HEK293 (cell line): ENCODE results near the gene CADPS2.
A peak's percentile ranks its signal among the peaks of the same experiment; 100 is the strongest.

Experiments used
- CTCF ChIA-PET: fragments of 350-600 bp; formaldehyde crosslinking; extraction: SDS; loops from one replicate; lab custom pipeline; 2021; ENCODE audit warnings: antibody characterized with exemption; lab: Yijun Ruan, JAX
- POLR2A ChIA-PET: fragments of 300-600 bp; formaldehyde crosslinking; extraction: SDS; loops from one replicate; lab custom pipeline; 2020; ENCODE audit warnings: antibody characterized with exemption, inconsistent platforms; lab: Yijun Ruan, JAX
- H3K27ac ChIP-seq: fragments of 200-500 bp; sonication (Bioruptor generic); 2 replicates; pipeline ENCODE4 v1.5.1; 2014; ENCODE audit warnings: low read depth, low read length, control low read depth, inconsistent platforms; ENCODE audit errors: extremely low read depth
- H3K36me3 ChIP-seq, 2 experiments: fragments of 200-500 bp in 1 of 2; sonication (Bioruptor generic) in 1 of 2; 1 replicate in 1 of 2; 2 replicates in 1 of 2; pipeline ENCODE4 v1.5.1; 2014 to 2017; ENCODE audit warnings: inconsistent platforms in 2 of 2, low read length in 2 of 2; ENCODE audit not compliant: control insufficient read depth in 2 of 2, insufficient read depth in 1 of 2
- H3K4me1 ChIP-seq: fragments of 200-500 bp; sonication (Bioruptor generic); 2 replicates; pipeline ENCODE4 v1.5.1; 2014; ENCODE audit warnings: mild to moderate bottlenecking, low read length, inconsistent platforms; ENCODE audit not compliant: control insufficient read depth, insufficient read depth
- H3K4me3 ChIP-seq: 2 replicates; pipeline ENCODE4 v1.5.1; 2011; ENCODE audit warnings: low read depth, mild to moderate bottlenecking, control low read depth, low read length, moderate library complexity
- H3K9me3 ChIP-seq: fragments of 200-500 bp; sonication (Bioruptor generic); 2 replicates; pipeline ENCODE4 v1.5.1; 2014; ENCODE audit warnings: low read depth, low read length, inconsistent platforms; ENCODE audit not compliant: control insufficient read depth, insufficient read depth
- FEZF1 ChIP-seq: fragments of 450-650 bp; formaldehyde crosslinking; IDR thresholded peaks from 2 replicates; pipeline ENCODE4 v1.5.1; 2016; ENCODE audit warnings: missing biosample characterization, missing genetic modification characterization
- IKZF3 ChIP-seq: fragments of 450-650 bp; IDR thresholded peaks from 2 replicates; pipeline ENCODE4 v1.5.0; 2018; ENCODE audit warnings: missing biosample characterization, mild to moderate bottlenecking, missing genetic modification characterization, moderate library complexity
- ZFP3 ChIP-seq: fragments of 450-650 bp; formaldehyde crosslinking; IDR thresholded peaks from 2 replicates; pipeline ENCODE4 v1.5.1; 2016; ENCODE audit warnings: low read depth, missing biosample characterization, missing genetic modification characterization
- ZNF221 ChIP-seq: fragments of 450-650 bp; formaldehyde crosslinking; IDR thresholded peaks from 2 replicates; pipeline ENCODE4 v1.5.1; 2017; ENCODE audit warnings: missing biosample characterization, missing genetic modification characterization, borderline replicate concordance
- ZNF341 ChIP-seq: fragments of 450-650 bp; formaldehyde crosslinking; IDR thresholded peaks from 2 replicates; pipeline ENCODE4; 2016; ENCODE audit warnings: low read depth, missing biosample characterization, missing genetic modification characterization
- ZNF354C ChIP-seq: fragments of 450-650 bp; formaldehyde crosslinking; IDR thresholded peaks from 2 replicates; pipeline ENCODE4 v1.5.1; 2016; ENCODE audit warnings: missing biosample characterization, missing genetic modification characterization, low read depth, borderline replicate concordance
- ZNF416 ChIP-seq: fragments of 450-650 bp; formaldehyde crosslinking; IDR thresholded peaks from 2 replicates; pipeline ENCODE4 v1.5.1; 2016; ENCODE audit warnings: missing biosample characterization, missing genetic modification characterization
- ZNF530 ChIP-seq: fragments of 450-650 bp; formaldehyde crosslinking; IDR thresholded peaks from 2 replicates; pipeline ENCODE4 v1.5.1; 2016; ENCODE audit warnings: low read depth, missing biosample characterization, missing genetic modification characterization
- ZNF629 ChIP-seq: fragments of 450-650 bp; formaldehyde crosslinking; IDR thresholded peaks from 2 replicates; pipeline ENCODE4 v1.5.1; 2017; ENCODE audit warnings: missing biosample characterization, missing genetic modification characterization
- ZNF677 ChIP-seq: fragments of 450-650 bp; IDR thresholded peaks from 2 replicates; pipeline ENCODE4 v1.5.0; 2018; ENCODE audit warnings: missing biosample characterization, mild to moderate bottlenecking, missing genetic modification characterization, moderate library complexity
- ZNF768 ChIP-seq: fragments of 450-650 bp; formaldehyde crosslinking; IDR thresholded peaks from 2 replicates; pipeline ENCODE4 v1.5.1; 2018; ENCODE audit warnings: missing biosample characterization, mild to moderate bottlenecking, missing genetic modification characterization
- ZSCAN16 ChIP-seq: fragments of 450-650 bp; formaldehyde crosslinking; IDR thresholded peaks from 2 replicates; pipeline ENCODE4 v1.5.1; 2016; ENCODE audit warnings: missing biosample characterization, missing genetic modification characterization
- TF ChIP-seq, protein P1 (sequence below): fragments of 450-650 bp; formaldehyde crosslinking; IDR thresholded peaks from 2 replicates; pipeline ENCODE4 v1.5.1; 2016; ENCODE audit warnings: missing biosample characterization, missing genetic modification characterization
- TF ChIP-seq, protein P2 (sequence below): fragments of 450-650 bp; formaldehyde crosslinking; optimal IDR thresholded peaks from 2 replicates; pipeline ENCODE3; 2016; ENCODE audit warnings: missing biosample characterization, mild to moderate bottlenecking, missing genetic modification characterization
- TF ChIP-seq, protein P3 (sequence below): fragments of 450-650 bp; formaldehyde crosslinking; IDR thresholded peaks from 2 replicates; pipeline ENCODE4 v1.5.1; 2016; ENCODE audit warnings: missing biosample characterization, missing genetic modification characterization, borderline replicate concordance
- TF ChIP-seq, protein P4 (sequence below): fragments of 450-650 bp; formaldehyde crosslinking; IDR thresholded peaks from 2 replicates; pipeline ENCODE4 v1.5.1; 2016; ENCODE audit warnings: missing biosample characterization, missing genetic modification characterization

Gene CADPS2

DNA sequence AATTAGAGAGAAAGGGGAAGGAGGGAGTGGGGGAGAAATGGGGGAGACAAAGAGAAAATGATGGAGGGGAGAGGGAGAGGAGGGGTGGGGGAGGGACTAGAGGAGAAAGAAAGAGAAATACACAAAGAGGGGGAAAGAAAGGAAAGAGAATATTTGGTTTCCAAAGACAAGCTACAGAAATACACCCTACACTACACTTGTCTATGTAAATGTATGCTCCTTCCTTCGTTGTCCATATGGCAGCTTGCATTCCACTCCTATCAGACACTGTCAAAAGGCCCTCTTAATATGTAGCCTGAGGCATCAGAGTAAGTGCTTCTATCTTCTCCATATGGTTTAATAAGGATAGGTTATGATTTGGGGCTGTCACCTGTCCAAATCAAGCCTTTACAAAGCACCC lies 488.9 kb downstream of the CADPS2 start:
- Histone ChIP-seq H3K4me1 (0 out of 2 replicates have a peak, but pooled peaks cover 5% of the 10 kb centered on the region), H3K9me3 (no peaks in the 10 kb centered on the region), H3K4me3 (no peak overlapping the region), H3K27ac (no peak overlapping the region), H3K36me3 (no peaks in the 10 kb centered on the region; a peak in 1 of 3 replicates)
- POLR2A ChIA-PET = no interaction called here
- CTCF ChIA-PET = no interaction called here
- TF ChIP-seq ZNF354C (tag by site-specific recombination) (no peak), ZNF629 (no peak), ZNF416 (tag by site-specific recombination) (no peak), FEZF1 (tag by site-specific recombination) (peak; percentile 51; the same call in 1 of the 2 replicates)
- TF ChIP-seq, protein P1, sequence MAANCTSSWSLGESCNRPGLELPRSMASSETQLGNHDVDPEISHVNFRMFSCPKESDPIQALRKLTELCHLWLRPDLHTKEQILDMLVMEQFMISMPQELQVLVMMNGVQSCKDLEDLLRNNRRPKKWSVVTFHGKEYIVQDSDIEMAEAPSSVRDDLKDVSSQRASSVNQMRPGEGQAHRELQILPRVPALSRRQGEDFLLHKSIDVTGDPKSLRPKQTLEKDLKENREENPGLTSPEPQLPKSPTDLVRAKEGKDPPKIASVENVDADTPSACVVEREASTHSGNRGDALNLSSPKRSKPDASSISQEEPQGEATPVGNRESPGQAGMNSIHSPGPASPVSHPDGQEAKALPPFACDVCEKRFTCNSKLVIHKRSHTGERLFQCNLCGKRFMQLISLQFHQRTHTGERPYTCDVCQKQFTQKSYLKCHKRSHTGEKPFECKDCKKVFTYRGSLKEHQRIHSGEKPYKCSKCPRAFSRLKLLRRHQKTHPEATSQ = no peak

DNA sequence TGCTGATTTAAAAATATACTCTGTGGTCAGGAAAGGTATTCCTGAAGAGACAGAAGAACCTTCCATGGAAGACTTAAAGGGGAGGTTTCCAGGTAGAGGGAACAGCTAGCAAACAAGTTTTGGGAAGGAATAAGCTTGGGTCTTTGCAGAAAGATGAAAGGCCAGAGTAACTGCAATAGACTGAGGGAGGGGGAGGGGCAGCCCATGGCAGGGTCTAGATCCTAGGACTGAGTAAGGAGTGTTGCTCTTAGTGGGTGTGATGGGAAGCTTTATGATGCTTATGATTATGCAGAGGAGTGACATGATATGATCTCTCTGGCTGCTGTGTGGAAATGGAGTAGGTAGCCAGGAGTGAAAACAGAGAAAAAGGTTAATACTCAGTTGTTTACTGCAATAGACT lies 491.7 kb downstream of the CADPS2 start:
- Histone ChIP-seq H3K27ac (no peak overlapping the region), H3K9me3 (no peaks in the 10 kb centered on the region), H3K36me3 (no peaks in the 10 kb centered on the region; a peak in 1 of 3 replicates), H3K4me1 (no peaks in the 10 kb centered on the region; the same call in 1 of the 2 replicates), H3K4me3 (no peak overlapping the region)
- ChIA-PET POLR2A (no interaction called here), CTCF (no interaction called here)
- TF ChIP-seq, protein P2, sequence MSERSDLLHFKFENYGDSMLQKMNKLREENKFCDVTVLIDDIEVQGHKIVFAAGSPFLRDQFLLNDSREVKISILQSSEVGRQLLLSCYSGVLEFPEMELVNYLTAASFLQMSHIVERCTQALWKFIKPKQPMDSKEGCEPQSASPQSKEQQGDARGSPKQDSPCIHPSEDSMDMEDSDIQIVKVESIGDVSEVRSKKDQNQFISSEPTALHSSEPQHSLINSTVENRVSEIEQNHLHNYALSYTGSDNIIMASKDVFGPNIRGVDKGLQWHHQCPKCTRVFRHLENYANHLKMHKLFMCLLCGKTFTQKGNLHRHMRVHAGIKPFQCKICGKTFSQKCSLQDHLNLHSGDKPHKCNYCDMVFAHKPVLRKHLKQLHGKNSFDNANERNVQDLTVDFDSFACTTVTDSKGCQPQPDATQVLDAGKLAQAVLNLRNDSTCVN (tag by site-specific recombination) = no peak
- TF ChIP-seq, protein P3, sequence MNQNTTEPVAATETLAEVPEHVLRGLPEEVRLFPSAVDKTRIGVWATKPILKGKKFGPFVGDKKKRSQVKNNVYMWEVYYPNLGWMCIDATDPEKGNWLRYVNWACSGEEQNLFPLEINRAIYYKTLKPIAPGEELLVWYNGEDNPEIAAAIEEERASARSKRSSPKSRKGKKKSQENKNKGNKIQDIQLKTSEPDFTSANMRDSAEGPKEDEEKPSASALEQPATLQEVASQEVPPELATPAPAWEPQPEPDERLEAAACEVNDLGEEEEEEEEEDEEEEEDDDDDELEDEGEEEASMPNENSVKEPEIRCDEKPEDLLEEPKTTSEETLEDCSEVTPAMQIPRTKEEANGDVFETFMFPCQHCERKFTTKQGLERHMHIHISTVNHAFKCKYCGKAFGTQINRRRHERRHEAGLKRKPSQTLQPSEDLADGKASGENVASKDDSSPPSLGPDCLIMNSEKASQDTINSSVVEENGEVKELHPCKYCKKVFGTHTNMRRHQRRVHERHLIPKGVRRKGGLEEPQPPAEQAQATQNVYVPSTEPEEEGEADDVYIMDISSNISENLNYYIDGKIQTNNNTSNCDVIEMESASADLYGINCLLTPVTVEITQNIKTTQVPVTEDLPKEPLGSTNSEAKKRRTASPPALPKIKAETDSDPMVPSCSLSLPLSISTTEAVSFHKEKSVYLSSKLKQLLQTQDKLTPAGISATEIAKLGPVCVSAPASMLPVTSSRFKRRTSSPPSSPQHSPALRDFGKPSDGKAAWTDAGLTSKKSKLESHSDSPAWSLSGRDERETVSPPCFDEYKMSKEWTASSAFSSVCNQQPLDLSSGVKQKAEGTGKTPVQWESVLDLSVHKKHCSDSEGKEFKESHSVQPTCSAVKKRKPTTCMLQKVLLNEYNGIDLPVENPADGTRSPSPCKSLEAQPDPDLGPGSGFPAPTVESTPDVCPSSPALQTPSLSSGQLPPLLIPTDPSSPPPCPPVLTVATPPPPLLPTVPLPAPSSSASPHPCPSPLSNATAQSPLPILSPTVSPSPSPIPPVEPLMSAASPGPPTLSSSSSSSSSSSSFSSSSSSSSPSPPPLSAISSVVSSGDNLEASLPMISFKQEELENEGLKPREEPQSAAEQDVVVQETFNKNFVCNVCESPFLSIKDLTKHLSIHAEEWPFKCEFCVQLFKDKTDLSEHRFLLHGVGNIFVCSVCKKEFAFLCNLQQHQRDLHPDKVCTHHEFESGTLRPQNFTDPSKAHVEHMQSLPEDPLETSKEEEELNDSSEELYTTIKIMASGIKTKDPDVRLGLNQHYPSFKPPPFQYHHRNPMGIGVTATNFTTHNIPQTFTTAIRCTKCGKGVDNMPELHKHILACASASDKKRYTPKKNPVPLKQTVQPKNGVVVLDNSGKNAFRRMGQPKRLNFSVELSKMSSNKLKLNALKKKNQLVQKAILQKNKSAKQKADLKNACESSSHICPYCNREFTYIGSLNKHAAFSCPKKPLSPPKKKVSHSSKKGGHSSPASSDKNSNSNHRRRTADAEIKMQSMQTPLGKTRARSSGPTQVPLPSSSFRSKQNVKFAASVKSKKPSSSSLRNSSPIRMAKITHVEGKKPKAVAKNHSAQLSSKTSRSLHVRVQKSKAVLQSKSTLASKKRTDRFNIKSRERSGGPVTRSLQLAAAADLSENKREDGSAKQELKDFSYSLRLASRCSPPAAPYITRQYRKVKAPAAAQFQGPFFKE = no peak
- 0 out of 2 replicates have a peak, but pooled peaks have one; percentile 22 for TF ChIP-seq ZNF341
- TF ChIP-seq ZFP3 = no peak
- no peak for TF ChIP-seq ZNF221

DNA sequence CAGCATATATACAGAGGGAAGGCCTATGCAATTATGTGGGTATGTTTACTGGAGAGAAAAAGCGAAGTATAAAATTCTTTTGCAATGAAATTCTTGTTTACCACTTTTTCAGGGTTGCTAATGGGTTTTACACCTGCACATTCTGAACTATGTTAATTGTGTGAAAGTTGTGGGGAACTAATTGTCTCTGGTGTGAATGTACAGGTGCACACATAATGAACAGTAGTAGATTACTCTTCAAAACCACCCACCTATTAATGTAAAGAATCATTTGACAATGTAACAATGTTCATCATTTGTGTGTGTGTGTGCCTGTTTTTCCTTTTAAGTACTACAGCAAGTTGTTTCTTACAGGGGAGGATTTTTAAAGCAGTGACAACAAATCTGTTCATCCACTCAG lies 501.7 kb downstream of the CADPS2 start:
- H3K4me3 ChIP-seq = no peak overlapping the region
- no peaks in the 10 kb centered on the region for H3K9me3 ChIP-seq
- POLR2A ChIA-PET = no interaction called here
- H3K27ac ChIP-seq = no peak overlapping the region
- H3K4me1 ChIP-seq = no peaks in the 10 kb centered on the region
- TF ChIP-seq, protein P4, sequence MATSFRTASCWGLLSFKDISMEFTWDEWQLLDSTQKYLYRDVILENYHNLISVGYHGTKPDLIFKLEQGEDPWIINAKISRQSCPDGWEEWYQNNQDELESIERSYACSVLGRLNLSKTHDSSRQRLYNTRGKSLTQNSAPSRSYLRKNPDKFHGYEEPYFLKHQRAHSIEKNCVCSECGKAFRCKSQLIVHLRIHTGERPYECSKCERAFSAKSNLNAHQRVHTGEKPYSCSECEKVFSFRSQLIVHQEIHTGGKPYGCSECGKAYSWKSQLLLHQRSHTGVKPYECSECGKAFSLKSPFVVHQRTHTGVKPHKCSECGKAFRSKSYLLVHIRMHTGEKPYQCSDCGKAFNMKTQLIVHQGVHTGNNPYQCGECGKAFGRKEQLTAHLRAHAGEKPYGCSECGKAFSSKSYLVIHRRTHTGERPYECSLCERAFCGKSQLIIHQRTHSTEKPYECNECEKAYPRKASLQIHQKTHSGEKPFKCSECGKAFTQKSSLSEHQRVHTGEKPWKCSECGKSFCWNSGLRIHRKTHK (tag by site-specific recombination) = no peak
- no peak for TF ChIP-seq ZNF416 (tag by site-specific recombination)
- TF ChIP-seq ZNF677 (tag by site-specific recombination) = no peak
- TF ChIP-seq ZNF768 = no peak
- no peak for TF ChIP-seq ZNF530 (tag by site-specific recombination)
- TF ChIP-seq IKZF3 = no peak
- TF ChIP-seq ZSCAN16 = no peak
- no peaks in the 10 kb centered on the region for H3K36me3 ChIP-seq
- CTCF ChIA-PET = no interaction called here
